ENCODE results near the gene PBX1.

The PBX1 gene

GRCh38 chr1:164843743-164844500, 284.9 kb downstream of the PBX1 start:
- DNase-seq: no peak

DNA sequence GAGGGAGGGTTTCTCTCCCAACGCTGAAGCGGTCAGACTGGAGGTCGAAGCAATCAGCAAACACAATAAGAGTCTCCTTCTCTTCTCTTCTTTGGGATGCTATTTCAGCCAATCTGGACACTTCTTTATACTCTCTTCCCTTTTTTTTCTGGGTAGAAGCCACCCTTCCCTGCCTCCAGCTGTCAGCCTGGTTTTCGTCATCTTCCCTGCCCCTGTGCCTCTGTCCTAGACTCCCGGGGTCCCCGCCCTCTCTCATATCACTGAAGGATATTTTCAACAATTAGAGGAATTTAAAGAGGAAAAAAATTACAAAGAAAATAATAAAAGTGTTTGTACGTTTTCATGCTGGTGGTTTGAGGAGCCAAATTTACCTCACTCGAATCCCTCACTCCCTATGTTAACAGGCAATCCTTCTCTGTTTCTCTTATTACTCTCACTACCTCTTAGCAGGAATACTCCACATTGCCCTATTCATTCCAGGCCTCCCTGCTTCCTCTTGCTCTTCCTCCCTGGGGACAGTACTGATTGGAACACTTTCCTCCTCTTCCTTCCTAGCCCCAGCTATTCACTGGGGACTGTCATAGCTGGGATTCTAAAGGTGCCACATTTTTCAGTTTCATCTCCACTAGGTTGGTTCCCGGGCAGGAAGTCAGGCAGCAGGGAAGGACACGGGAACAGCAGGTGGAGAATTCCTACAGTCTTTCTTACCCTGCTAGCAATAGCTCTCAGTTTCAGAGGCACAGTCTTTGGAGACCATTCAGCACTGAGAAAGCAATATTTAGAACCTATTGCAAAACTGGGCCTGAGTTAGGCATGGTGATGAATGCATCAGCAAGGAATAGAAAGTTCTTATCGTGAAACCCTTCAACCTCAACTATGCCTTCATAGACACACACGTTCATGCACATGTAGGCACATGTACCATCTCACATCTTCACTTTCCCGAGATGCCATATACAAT, 288.0 kb downstream of the PBX1 start:
- no peak for DNase-seq

DNA sequence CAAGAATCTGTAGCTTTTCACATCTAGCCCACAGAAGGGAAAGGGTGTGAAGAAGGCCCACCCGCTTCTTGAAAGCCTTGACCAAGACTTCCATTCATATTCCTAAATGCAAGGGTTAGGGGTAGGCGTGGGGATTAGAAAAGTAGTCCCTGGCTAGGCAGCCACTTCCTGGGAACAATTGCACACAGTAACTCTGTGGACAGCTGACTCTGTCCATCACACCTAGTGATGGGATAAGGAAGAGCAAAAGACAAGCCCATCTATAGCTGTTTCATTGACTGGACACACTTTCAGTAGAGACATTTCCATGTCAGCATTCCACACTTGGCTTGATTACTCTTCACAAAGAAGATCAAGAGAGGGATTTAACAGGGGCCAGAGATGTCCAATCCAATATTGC, 294.2 kb downstream of the PBX1 start:
- no peak for DNase-seq

GRCh38 chr1:164855716-164856329, 296.8 kb downstream of the PBX1 start:
- DNase-seq: no peak

DNA sequence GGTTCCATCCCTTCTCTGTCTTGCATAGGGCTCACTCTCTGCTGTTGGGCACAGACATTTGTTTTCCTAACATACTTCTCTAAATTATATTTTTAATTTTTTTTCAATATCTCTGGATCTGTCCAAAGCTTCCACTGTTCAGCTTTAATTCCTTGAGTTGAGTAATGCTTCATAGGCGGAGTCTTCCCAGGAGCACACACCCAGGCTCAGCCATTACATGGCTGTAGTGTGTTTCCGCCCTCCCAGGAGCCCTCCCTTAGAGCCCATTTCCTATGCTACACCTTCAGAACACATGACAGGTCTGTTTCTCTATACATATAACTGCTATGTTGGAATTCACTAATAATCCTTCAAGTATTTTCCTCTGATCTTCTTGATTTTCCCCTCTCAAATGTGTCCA, 297.4 kb downstream of the PBX1 start:
- no peak for DNase-seq

GRCh38 chr1:164857439-164857838, 298.5 kb downstream of the PBX1 start:
- no peak for DNase-seq

DNA sequence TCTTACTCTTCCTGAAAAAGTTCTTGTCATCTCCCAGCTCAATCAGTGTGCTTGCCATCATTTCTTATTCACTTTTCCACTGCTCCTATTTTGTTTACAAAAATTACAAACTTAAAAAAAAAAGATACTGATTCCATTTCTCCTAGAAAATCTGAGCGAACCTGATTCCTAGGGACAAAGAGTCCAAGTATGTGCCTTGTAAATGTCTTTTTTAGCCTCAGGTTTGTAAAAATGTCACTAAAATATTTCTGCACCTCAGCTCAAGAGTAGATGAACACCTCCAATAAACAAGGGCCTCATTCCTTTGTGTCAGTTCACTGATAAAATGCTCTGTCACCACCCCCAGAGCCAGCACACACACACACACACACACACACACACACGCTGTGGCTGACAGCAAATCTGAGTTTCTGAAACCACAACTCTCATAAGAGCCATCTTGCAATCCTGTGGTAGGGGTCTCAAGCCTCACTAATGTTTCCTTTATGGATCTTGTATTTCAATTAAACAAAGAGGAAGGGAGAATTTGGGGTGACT, 299.2 kb downstream of the PBX1 start:
- DNase-seq: no peak

- DNase-seq: no peak
Observed at GRCh38 chr1:164861632-164862031, 302.6 kb downstream of the PBX1 start.

DNA sequence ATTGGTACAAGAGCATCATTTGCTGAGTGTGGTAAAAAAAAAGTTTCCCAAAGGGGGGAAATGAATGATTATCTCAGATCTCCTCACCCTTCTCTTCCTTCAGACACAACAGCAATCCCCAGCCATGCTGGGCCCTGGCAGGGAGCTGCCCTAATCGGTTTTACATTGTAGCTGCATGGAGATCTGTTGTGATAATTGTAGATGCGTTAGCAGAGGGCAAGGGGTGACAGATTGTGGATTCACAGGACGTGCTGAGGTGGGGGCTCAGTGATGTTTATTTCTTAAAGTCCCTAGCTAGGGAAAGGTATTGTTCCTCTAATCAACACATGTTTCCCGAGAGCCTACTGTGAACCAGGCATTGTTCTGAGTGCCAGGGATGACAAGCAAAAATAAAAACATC, 304.1 kb downstream of the PBX1 start:
- DNase-seq: no peak

- DNase-seq: no peak
Observed at GRCh38 chr1:164864161-164864560, 305.2 kb downstream of the PBX1 start.

DNA sequence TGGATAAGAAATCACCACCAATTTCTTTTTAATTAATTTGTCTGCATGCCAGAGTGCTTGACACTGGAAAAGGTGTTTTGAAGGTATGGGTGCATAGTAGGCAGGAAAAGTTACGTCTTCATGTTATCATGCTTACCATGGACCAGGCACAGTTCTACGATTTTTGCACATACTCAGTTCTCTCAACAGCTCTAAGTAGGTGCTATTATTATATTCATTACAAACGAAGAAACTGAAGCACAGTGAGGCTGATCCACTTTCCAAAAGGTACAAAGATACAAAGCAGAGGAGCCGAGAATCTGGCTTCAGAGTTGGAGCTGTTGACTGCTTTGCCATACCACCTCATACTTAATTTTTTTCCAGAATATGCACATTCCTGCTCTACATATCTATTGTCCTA, 306.4 kb downstream of the PBX1 start:
- no peak for DNase-seq

- DNase-seq: no peak
Observed at GRCh38 chr1:164867590-164867989, 308.6 kb downstream of the PBX1 start.

GRCh38 chr1:164868990-164869389, 310.0 kb downstream of the PBX1 start:
- DNase-seq: no peak

DNA sequence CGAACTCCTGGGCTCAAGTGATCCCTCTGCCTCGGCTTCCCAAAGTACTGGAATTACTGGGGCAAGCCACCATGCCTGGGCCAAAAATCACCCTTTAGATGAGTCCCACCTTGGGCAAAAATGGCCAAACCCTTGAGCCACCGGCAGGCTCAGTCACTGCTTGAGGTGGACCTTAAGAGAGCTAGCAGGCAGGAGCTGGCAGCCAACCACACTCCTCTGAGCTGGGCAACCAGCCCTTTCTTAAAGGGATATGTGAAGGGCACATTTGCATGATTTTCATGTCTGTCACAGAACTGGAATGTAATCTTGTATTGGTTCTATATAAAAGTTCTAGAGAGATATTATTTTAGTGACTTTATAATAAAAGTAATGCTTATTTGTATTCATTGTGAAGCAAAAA, 316.5 kb downstream of the PBX1 start:
- no peak for DNase-seq

DNA sequence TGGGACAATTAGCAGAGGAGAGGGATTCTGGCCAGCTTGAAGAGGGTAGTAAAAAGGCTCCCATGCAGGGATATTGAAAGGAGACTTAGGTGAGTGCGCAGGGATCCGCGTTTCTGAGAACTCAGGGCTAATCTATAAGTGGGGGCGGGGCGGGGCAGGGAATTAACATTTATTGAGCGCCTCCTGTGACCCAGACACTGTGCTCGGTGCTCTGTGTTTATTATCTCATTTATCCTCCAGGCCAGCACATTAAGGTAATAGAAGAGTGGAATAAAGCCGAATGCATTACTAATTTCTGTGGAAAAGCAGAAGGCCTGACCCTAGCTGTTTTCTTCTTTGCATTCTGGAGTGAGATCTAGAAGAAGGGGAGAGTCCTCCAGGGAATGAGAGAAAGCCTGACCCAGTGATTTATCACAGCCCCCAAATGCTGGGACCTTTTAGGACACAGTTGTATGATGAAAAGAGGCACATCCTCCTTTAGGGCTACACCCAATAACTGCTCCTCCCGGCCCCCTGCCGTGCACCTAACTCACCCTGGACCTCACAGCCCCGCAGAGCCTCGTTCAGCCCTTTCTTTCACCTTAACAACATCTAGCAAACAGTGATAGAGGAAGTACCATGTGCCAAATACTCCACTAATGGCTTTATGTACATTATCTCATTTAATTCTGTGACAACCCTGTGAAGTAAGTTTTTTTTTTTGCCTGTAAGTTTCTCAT, 317.6 kb downstream of the PBX1 start:
- DNase-seq: no peak

- no peak for DNase-seq
Observed at GRCh38 chr1:164880199-164880598, 321.2 kb downstream of the PBX1 start.

- DNase-seq: no peak
Observed at GRCh38 chr1:164880644-164881043, 321.7 kb downstream of the PBX1 start.

DNA sequence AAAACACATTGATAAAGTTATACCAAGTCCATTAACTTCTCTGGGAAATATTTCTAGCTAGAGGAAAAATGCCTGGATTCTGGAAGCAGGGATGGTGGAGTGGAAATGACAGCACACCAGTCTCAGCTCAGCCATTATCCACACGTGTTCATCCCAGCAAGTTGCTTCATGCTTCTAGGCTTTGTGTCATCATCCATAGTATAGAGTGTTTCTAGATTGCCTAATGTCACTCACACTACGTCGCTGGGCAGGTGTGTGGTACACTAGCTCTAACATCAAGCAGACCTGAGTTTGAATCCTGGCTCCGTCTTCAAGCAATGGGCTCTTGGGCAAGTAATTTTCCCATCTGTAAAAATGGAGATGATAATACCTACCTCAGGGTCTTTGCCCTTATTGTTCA, 326.3 kb downstream of the PBX1 start:
- DNase-seq: no peak

- DNase-seq: no peak
Observed at GRCh38 chr1:164886101-164886500, 327.1 kb downstream of the PBX1 start.

DNA sequence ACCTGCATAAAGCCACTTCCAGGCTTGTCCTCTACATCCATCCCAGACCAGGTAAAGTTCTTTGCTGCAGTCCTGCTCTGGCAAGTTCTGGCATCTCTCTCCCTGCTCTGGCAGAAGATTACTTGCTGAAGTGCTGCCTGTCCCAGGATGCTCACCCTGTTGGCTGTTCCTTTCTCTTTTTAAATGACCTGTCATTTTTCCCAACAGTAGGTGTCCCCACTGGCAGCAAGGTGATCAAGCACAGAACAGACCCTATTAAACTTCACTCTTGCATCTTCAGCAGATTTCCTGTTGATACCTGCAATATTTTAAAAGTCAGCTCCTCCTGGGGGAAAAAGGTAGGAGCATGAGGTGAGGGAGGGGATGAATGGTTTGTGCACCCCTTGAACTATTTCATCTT, 332.6 kb downstream of the PBX1 start:
- DNase-seq: no peak

GRCh38 chr1:164895026-164895912, 336.3 kb downstream of the PBX1 start:
- no peak for DNase-seq

DNA sequence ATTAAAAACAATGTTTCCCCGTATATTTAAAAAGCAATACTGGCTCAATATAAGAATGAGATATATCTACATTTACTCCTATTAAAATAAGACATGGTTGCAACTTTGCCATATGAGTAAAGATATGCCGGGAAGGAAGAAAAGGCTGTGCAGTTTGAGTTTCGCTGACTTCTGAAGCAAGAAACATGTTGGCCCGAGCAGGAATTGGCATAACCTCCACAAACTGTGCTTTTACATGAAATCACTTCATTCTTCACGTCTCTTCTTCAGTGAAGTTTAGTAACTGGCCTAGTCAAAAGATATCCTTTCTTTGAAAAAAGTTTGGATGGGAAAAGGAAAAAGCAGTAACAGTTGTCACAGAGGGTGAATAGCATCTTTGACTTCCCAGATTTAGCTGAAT, 342.0 kb downstream of the PBX1 start:
- DNase-seq: no peak
